Bronchial epithelial cell (primary cell): ENCODE data around the gene RANGRF. TPM values are rescaled to one million over a fixed set of nuclear protein-coding genes. Genes with fewer than 3 reads are reported as not detected.

ENCODE experiments used
- DNase-seq: peaks from one replicate; pipeline ENCODE4 v3.0.0-alpha.2; 2010; ENCODE audit warnings: low read depth
- FAIRE-seq: peaks from 2 replicates; lab custom pipeline; 2011; peaks lifted over from hg19 to GRCh38; lab: Jason Lieb, UNC
- H3K27me3 ChIP-seq: 2 replicates; pipeline ENCODE4 v1.5.1; 2011; ENCODE audit warnings: low read length; ENCODE audit not compliant: control insufficient read depth, insufficient read depth
- H3K36me3 ChIP-seq: 2 replicates; pipeline ENCODE4 v1.5.1; 2011; ENCODE audit warnings: low read length; ENCODE audit not compliant: control insufficient read depth, insufficient read depth
- H3K4me3 ChIP-seq: 2 replicates; pipeline ENCODE4 v1.5.1; 2011; ENCODE audit warnings: mild to moderate bottlenecking, low read depth, low read length, control low read depth
- total RNA-seq: library from RNA; depleted of rRNA; stranded (reverse); fragments of >200 nt; gene quantifications from 2 replicates; pipeline ENCODE4 v1.2.1, GENCODE V29; 2014
- TF ChIP-seq, protein P1 (sequence below): IDR thresholded peaks from 2 replicates; pipeline ENCODE4 v1.5.1; 2011; ENCODE audit warnings: mild to moderate bottlenecking, moderate library complexity, low read length, control low read depth, inconsistent platforms; ENCODE audit not compliant: insufficient read depth, severe bottlenecking

The RANGRF gene
- total RNA-seq, 1 donor from 2014 or later = 11.8 TPM

DNA sequence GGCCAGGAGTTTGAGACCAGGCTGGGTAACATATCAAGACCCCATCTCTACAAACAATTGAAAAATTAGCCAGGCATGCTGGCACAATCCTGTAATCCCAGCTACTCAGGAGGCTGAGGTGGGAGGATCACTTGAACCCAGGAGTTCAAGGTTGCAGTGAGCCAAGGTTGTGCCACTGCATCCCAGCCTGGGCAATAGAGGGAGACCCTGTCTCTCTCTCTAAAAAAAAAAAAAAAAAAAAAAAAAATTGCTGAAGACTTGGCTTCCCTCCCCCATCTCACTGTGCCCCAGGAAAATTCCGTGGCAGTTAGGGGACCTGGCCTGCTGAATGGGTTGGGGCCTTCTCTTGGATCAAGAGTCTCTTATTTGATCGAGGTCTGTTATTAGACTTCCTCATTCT is 51.1 kb downstream of the RANGRF start, which contains the start of gene ODF4:
ODF4 (plus strand) TSS at position 301 of the 400 bp plus-strand sequence. CDS start 212 bp downstream, outside the sequence.
- DNase-seq (no peak), FAIRE-seq (no peak)
- TF ChIP-seq, protein P1, sequence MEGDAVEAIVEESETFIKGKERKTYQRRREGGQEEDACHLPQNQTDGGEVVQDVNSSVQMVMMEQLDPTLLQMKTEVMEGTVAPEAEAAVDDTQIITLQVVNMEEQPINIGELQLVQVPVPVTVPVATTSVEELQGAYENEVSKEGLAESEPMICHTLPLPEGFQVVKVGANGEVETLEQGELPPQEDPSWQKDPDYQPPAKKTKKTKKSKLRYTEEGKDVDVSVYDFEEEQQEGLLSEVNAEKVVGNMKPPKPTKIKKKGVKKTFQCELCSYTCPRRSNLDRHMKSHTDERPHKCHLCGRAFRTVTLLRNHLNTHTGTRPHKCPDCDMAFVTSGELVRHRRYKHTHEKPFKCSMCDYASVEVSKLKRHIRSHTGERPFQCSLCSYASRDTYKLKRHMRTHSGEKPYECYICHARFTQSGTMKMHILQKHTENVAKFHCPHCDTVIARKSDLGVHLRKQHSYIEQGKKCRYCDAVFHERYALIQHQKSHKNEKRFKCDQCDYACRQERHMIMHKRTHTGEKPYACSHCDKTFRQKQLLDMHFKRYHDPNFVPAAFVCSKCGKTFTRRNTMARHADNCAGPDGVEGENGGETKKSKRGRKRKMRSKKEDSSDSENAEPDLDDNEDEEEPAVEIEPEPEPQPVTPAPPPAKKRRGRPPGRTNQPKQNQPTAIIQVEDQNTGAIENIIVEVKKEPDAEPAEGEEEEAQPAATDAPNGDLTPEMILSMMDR = no peak
- H3K4me3 ChIP-seq = no peak within 1 kb of the TSS
- H3K36me3 ChIP-seq = no peaks in the 10 kb centered on the region
- H3K27me3 ChIP-seq = peaks cover 3% of the 10 kb centered on the region

Other genes starting within 250 kb of the RANGRF start
- gene ALOX15B, start 249.6 kb upstream of the RANGRF start, total RNA-seq = 5.8 and 20.6 TPM in 2 replicates
- 0.26 and 2.0 TPM in 2 replicates for gene ALOX12B, start 201.0 kb upstream of the RANGRF start, total RNA-seq
- 1.3 and 2.0 TPM in 2 replicates for gene ALOXE3, start 170.2 kb upstream of the RANGRF start, total RNA-seq
- 0.13 and 1.3 TPM in 2 replicates for gene HES7, start 164.6 kb upstream of the RANGRF start, total RNA-seq
- 21.9 and 26.4 TPM in 2 replicates for gene PER1, start 136.3 kb upstream of the RANGRF start, total RNA-seq
- 2.1 and 4.4 TPM in 2 replicates for gene VAMP2, start 125.7 kb upstream of the RANGRF start, total RNA-seq
- 20.2 and 24.2 TPM in 2 replicates for gene TMEM107, start 112.3 kb upstream of the RANGRF start, total RNA-seq
- gene BORCS6, start 98.5 kb upstream of the RANGRF start, total RNA-seq = 6.5 and 6.8 TPM in 2 replicates
- gene AURKB, start 78.1 kb upstream of the RANGRF start, total RNA-seq = 0.64 and 1.6 TPM in 2 replicates
- 2.9 and 5.6 TPM in 2 replicates for gene CTC1, start 40.6 kb upstream of the RANGRF start, total RNA-seq
- gene PFAS, start 39.4 kb upstream of the RANGRF start, total RNA-seq = 5.8 and 9.5 TPM in 2 replicates
- 0.26 and 0.38 TPM in 2 replicates for gene SLC25A35, start 6.7 kb downstream of the RANGRF start, total RNA-seq
- not detected in 2 replicates for gene ARHGEF15, start 21.6 kb downstream of the RANGRF start, total RNA-seq
- not detected in 2 replicates for gene ODF4, start 51.2 kb downstream of the RANGRF start, total RNA-seq
- gene RPL26, start 94.5 kb downstream of the RANGRF start, total RNA-seq = 6,352 and 10,136 TPM in 2 replicates
- gene RNF222, start 109.2 kb downstream of the RANGRF start, total RNA-seq = under 0.01 and 0.38 TPM in 2 replicates
- gene NDEL1, start 147.2 kb downstream of the RANGRF start, total RNA-seq = 47.1 and 52.6 TPM in 2 replicates